Spleen (tissue), 7 donors: Measurements from ENCODE around the gene ATG101.

Experiments
- POLR2A ChIP-seq, 3 donors: fragments of 450-650 bp; IDR thresholded peaks; one replicate each; pipeline ENCODE4 v1.5.1; 2017; ENCODE audit warnings: antibody characterized with exemption in 3 of 3, mild to moderate bottlenecking in 1 of 3
- TF ChIP-seq, protein P1 (sequence below), 11 experiments: fragments of 200-600 bp in 7 of 11; fragments of 450-650 bp in 4 of 11; sonication (generic) in 4 of 11; IDR thresholded peaks in 8 of 11; conservative IDR thresholded peaks in 3 of 11; 1 replicate in 7 of 11; 2 replicates in 4 of 11; pipeline versions ENCODE4 v1.4.0 to v1.8.0; 2016 to 2021; ENCODE audit warnings: antibody characterized with exemption in 11 of 11, inconsistent platforms in 4 of 11, mild to moderate bottlenecking in 1 of 11
- donor health status: DM: no; HTN: no; CAD: no; lungs with moderate emphysema.
- donor health status: DM: no; HTN: no; CAD: no.
- donor health status: DM: no; HTN: no; CAD: no.

DNA sequence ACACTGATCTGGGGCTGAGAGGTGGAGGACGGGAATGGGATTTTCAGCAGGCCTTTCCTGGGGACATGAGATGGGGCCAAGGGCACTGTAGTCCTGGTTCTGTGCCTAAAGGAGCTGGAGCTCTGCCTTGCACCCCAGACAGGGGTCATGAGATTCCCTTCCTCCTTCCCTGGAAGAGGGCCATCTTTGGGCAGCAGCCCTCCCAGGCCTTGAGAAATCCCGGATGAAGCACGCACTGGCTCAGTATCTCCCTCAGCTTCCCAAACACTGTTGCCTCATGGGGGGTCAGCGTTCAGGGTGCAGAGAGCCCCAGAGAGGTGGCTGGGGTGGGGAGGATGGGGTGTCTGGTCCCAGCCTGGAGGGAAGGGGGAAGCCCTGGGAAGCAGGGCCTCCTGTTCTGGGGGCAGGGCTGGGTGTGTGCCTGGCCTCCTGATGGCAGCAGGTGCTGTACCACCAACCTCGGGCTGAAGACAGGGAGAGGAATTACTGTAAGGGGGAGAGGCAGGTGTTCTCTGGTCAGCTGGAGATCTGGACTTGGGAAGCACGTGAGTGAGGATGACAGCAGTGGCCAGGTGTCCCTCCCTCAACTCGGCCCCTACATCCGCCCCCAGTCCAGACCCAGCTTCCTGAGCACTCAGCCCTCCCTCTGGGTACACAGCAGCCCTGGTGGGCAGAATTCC, 26.9 kb upstream of the ATG101 start:
- TF ChIP-seq POLR2A (IDR thresholded peaks at IDR 0.05) = no peak
- TF ChIP-seq, protein P1, sequence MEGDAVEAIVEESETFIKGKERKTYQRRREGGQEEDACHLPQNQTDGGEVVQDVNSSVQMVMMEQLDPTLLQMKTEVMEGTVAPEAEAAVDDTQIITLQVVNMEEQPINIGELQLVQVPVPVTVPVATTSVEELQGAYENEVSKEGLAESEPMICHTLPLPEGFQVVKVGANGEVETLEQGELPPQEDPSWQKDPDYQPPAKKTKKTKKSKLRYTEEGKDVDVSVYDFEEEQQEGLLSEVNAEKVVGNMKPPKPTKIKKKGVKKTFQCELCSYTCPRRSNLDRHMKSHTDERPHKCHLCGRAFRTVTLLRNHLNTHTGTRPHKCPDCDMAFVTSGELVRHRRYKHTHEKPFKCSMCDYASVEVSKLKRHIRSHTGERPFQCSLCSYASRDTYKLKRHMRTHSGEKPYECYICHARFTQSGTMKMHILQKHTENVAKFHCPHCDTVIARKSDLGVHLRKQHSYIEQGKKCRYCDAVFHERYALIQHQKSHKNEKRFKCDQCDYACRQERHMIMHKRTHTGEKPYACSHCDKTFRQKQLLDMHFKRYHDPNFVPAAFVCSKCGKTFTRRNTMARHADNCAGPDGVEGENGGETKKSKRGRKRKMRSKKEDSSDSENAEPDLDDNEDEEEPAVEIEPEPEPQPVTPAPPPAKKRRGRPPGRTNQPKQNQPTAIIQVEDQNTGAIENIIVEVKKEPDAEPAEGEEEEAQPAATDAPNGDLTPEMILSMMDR (IDR thresholded peaks at IDR 0.05 in 8 of 11, conservative IDR thresholded peaks at IDR 0.05 in 3 of 11) = no peak
